Measurements from ENCODE around the gene STARD3. TPM values are rescaled to one million over a fixed set of nuclear protein-coding genes. Genes with fewer than 3 reads are reported as not detected.
A peak's percentile ranks its signal among the peaks of the same experiment; 100 is the strongest.

Gene STARD3
- polyA plus RNA-seq, 2 of the 4 experiments (the other 2 are of a cell fraction): 54.6 to 56.0 TPM

GRCh38 chr17:39673335-39674081 is 36.6 kb downstream of the STARD3 start:
- Histone ChIP-seq H3K27ac (no peak overlapping the region), H3K4me1 (peaks cover 20% of the 10 kb centered on the region; the same call in 2 of the 3 replicates), H3K9me3 (no peaks in the 10 kb centered on the region), H3K4me2 (no peak overlapping the region), H3K4me3 (no peak overlapping the region)
- 64% methylated on average over 10 of the region's 13 CpGs for WGBS (ENCODE audit: missing lambda C conversion rate)
- DNase-seq (ENCODE audit: low read depth in 1 of 2, low spot score in 1 of 2): no peak
- ATAC-seq: no peak
- CTCF ChIA-PET: interaction anchor here (1.5 to 50.7 kb wide), 7 partner anchors 12 to 126 kb away, joined by 3 to 1391 read pairs (median 24); partner anchors contain the start of genes ERBB2, MIEN1, PGAP3 and PPP1R1B
- no peak for FAIRE-seq
- POLR2A ChIA-PET: interaction anchor here (1.3 kb wide), 1 partner anchor 15 kb away, joined by 3 read pairs; the partner anchor contains the start of gene PGAP3
- peak; percentile 24 for TF ChIP-seq MAFK (IDR thresholded peaks at IDR 0.05; ENCODE audit: partially characterized antibody)
- no peak for TF ChIP-seq RFX5 (IDR thresholded peaks at IDR 0.05)

- no peak overlapping the region for H3K27ac ChIP-seq
- DNase-seq (ENCODE audit: low read depth in 1 of 2, low spot score in 1 of 2) (no peak), ATAC-seq (no peak), FAIRE-seq (no peak)
- H3K9me3 ChIP-seq: no peaks in the 10 kb centered on the region
- peaks cover 21% of the 10 kb centered on the region; the same call in 2 of the 3 replicates for H3K4me1 ChIP-seq
- H3K4me3 ChIP-seq: no peak overlapping the region
- 65% methylated on average over 5 of the region's 5 CpGs for WGBS (ENCODE audit: missing lambda C conversion rate)
- ChIA-PET CTCF (interaction anchor here (9.2 to 50.7 kb wide), 3 partner anchors 15 to 56 kb away, joined by 61 to 1391 read pairs (median 236); partner anchors contain the start of genes ERBB2, MIEN1, PGAP3 and PPP1R1B), POLR2A (interaction anchor here (1.3 kb wide), 1 partner anchor 14 kb away, joined by 3 read pairs; the partner anchor contains the start of gene PGAP3)
- TF ChIP-seq PHF8 (IDR thresholded peaks at IDR 0.05; ENCODE audit: borderline replicate concordance, low read depth): no peak
- H3K4me2 ChIP-seq: no peak overlapping the region
These were observed 37.2 kb downstream of the STARD3 start for GRCh38 chr17:39674179-39674578.

- ChIA-PET POLR2A (interaction anchor here (1.3 kb wide), 1 partner anchor 13 kb away, joined by 7 read pairs; the partner anchor contains the start of gene PGAP3), CTCF (interaction anchor here (0.7 to 50.7 kb wide), 4 partner anchors 8 to 55 kb away, joined by 3 to 1391 read pairs (median 148); partner anchors contain the start of genes ERBB2, MIEN1, PGAP3 and PPP1R1B)
- H3K4me2 ChIP-seq: no peak overlapping the region
- no peak for FAIRE-seq
- no peak for TF ChIP-seq ESRRA (IDR thresholded peaks at IDR 0.05; ENCODE audit: borderline replicate concordance, low read length)
- TF ChIP-seq CHD4 (IDR thresholded peaks at IDR 0.05; ENCODE audit: borderline replicate concordance): no peak
- TF ChIP-seq ZNF302 (CRISPR knock-in tag; IDR thresholded peaks at IDR 0.05): no peak
- TF ChIP-seq HOXA7 (CRISPR knock-in tag; IDR thresholded peaks at IDR 0.05): no peak
- no peak for TF ChIP-seq SREBF2 (IDR thresholded peaks at IDR 0.05)
- no peak for TF ChIP-seq ZSCAN20 (CRISPR knock-in tag; IDR thresholded peaks at IDR 0.05)
- TF ChIP-seq HDAC2 (IDR thresholded peaks at IDR 0.05): no peak
- no peak for TF ChIP-seq TFCP2L1 (CRISPR knock-in tag; IDR thresholded peaks at IDR 0.05)
- TF ChIP-seq RNF2 (IDR thresholded peaks at IDR 0.05; ENCODE audit: borderline replicate concordance, low read depth): no peak
- TF ChIP-seq KDM1A (IDR thresholded peaks at IDR 0.05; ENCODE audit: low read depth): no peak
- TF ChIP-seq NFE2L2 (conservative IDR thresholded peaks at IDR 0.05; ENCODE audit: low read length): no peak
- no peak for TF ChIP-seq ATOH8 (CRISPR knock-in tag; IDR thresholded peaks at IDR 0.05; ENCODE audit: low read depth)
- H3K27ac ChIP-seq: peak overlapping the region in 1 of 2 experiments; percentile 18; a peak in 2 of 6 replicates
- H3K9me3 ChIP-seq: no peaks in the 10 kb centered on the region
- DNase-seq (ENCODE audit: low read depth in 1 of 2, low spot score in 1 of 2): peak in 1 of 2 experiments; percentile 23
- H3K4me1 ChIP-seq: peaks cover 21% of the 10 kb centered on the region; the same call in 2 of the 3 replicates
- no peak overlapping the region for H3K4me3 ChIP-seq
- no peak; a peak in 2 of 6 replicates for ATAC-seq
- WGBS (ENCODE audit: missing lambda C conversion rate): 42% methylated on average over 7 of the region's 11 CpGs
These were observed 37.9 kb downstream of the STARD3 start for GRCh38 chr17:39674702-39675389.
